CD4-positive, alpha-beta T cell treated with Interferon alpha-2 for 1 hour (primary cell): ENCODE results near the gene SLC4A3.
"Not testable (repeated sequence)": the region's sequence is repeated elsewhere in the genome, so short reads cannot be mapped to it uniquely, and the experiment has no call there.

Experiments used
- DNase-seq, 2 donors: peaks; one replicate each; pipeline ENCODE4 v3.0.0-alpha.2; 2020 to 2022

The SLC4A3 gene

GRCh38 chr2:219648963-219649362 lies 21.5 kb downstream of the SLC4A3 start:
- no peak for DNase-seq

DNA sequence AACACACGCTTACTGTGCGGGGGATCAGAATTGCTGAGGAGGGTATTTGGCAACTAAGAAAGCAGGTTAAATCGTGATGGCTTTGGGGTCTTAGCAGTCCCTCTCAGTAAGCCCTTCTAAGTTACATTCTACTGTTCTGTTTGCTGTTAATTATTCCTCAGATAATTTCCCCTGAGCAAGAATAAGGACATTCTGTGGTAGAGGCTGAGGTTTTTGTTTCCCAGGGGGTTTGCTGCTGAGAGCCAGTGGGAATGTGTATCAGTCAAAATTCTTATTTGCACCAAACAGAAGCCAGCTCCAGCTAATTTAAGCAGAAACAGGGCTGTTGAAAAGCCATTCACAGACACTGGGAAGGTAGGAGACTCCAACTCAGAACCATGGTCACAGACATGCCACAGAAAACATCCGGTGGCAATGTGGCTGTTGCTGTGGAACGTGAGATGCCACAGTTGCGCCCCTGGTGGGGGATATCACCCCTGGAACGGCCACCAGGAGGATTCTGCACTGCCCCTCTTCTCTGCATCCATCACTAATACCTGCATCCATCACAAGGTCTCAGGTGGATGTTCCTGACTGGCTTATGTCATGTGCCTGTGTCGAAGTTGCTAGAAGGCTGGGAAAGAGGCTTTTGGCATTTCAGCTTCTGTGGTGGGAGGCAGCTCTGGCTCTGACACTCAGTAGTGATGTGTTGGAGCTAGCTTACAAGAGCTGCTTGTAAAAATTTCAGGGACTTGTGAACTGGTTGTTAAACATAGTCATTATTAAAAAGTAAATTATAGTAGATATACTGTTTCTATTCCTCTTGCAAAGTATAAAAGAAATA lies 23.2 kb downstream of the SLC4A3 start:
- no peak for DNase-seq

DNA sequence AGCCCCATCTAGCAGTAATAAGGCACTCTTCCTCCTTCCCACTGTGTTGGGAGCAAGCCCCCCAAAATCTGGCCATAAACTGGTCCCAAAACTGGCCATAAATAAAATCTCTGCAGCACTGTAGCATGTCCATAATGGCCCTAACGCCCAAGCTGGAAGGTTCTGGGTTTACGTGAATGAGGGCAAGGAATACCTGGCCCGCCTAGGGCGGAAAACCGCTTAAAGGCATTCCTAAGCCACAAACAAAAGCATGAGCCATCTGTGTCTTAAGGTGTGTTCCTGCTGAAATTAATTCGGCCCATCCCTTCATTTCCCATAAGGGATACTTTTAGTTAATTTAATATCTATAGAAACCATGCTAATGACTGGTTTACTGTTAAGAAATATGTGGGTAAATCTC lies 24.2 kb downstream of the SLC4A3 start:
- not testable (repeated sequence) for DNase-seq

GRCh38 chr2:219656526-219656925 lies 29.1 kb downstream of the SLC4A3 start:
- DNase-seq: no peak

DNA sequence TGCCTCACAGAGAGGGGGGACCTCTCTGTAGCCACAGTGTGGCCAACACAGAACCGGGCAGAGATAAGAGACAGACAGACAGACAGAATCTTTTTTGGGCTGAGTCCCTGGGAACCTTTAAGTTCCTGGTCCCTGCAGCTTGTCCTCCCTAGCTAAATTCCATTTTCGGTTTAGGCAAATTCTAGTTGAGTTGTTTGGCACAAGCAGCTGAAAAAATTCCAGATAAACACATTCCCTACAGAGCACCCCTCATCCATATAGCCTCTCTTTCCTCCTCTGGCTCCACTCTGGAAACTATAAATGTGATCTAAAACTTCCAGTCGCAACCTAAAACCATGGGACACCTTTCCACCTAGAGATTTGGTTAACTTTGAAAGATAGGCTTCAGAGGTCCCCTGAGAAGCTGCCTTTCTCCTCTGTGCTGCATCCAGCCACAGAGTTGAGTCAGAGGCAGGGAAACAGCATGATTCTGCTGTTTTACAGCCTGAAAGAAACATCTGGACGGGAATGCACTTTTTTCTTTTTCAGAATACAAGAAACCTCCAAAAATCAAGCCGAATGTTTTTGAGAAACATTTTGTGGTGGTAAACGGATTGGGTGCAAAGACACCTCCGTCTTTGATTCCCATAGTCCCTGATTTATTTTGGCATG lies 30.9 kb downstream of the SLC4A3 start:
- DNase-seq: no peak

DNA sequence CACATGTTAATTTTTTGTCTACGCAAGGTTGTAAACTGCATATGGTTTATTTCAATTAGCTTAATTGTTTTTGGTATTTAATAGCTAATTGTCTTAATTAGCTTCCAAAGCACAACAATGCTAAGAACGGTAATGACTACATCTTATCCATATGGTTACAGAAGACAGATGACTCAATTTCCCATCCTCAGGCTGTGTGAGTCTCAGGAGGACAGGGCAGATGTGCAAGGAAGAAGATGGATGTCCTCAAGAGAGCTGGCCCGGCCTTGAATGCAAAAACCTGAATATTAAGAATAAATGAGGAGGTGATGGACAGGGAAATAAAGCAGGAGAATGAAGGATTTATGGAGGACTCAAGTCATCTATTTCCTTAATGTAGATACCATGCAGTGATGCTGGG lies 31.4 kb downstream of the SLC4A3 start:
- DNase-seq: no peak

DNA sequence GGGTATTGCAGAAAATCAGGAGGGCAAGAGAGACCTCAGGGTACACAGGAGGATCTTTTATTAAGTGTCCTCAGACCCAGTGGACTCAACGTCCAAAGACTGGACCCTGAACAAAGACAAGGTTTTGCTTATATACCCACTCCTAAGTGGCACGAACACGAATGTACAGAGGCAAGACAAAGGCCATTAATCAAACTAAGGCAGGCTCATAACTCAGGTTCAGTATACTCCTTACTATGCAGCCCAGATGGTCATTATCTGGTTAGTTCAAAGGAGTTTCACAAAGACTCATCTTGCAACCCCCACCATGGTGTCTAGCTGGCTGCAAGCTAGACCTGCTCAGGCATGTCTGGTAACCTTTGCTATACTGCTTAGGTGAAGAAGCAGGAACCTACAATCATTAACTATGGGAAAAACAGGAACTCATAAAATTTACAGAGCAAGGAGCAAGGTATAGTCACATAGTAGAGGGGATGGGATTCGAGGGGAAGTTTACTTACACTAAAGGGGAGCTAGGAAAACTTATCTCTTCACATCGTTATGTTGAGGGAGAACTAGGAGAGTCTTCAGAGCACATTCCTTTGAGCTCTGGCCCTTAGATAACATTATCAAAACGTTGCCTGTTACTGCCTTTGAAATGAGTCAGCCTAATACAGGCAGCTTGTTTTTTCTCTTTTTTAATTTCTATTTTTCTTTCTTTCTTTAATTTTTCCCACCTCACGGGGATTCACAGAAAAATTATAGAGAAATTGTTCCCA lies 33.9 kb downstream of the SLC4A3 start:
- no peak for DNase-seq

DNA sequence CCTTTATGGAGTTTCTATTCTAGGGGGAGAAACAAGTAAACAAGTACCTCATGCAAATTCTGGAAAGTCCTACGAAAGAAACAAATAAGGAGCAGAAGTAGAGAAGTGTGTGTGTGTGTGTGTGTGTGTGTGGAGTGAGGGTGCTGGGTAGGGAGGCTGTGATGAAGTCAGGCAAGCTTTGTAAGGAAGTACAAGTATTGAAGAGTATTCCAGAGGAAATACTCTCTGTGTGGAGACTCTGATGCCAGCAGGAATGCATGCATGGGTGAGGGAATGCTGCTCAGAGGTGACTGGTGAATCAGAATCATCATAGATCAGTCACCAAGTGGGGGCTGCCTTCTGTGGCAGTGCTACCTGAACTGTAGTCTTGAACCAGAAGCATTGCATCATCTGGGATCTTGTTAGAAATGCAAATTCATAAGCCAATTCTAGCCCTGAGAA lies 34.5 kb downstream of the SLC4A3 start:
- no peak for DNase-seq

DNA sequence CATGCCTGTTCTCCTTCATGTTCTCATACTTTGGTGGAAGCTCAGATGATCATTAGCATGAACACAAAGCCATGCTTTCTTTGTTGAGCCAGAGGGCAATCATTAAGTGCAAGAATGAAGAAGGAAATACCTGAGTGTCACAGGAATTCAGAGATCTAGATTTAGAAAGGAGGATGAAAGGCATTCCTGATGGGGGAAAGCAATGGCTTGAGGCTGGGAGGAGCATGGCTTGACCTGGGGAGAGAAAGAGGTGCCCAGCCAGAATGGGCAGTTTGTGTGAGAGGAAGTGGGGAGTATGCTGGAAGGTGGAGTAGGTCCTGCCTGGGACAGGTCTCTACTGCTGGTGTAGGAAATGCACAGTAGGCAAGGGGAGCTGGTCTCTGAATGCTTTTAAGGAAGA lies 35.1 kb downstream of the SLC4A3 start:
- no peak for DNase-seq

GRCh38 chr2:219663116-219663762 lies 35.8 kb downstream of the SLC4A3 start:
- DNase-seq: no peak

DNA sequence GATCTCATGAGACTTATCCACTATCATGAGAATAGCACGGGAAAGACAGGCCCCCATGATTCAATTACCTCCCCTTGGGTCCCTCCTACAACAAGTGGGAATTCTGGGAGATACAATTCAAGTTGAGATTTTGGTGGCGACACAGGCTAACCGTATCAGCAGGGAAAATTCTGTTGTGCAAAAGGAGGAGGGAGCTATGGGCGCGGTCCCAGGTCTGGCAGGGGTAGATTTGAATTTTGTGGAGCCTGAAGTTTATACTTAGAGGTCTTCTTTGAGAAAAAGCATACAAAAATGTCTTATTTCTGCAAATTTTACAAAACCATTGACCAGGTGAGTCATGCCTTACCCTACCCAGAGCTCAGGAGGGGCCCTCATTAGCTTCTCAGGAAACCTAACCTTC lies 36.6 kb downstream of the SLC4A3 start:
- DNase-seq: no peak

- DNase-seq: no peak
Measured at GRCh38 chr2:219664944-219665343, 37.5 kb downstream of the SLC4A3 start.

DNA sequence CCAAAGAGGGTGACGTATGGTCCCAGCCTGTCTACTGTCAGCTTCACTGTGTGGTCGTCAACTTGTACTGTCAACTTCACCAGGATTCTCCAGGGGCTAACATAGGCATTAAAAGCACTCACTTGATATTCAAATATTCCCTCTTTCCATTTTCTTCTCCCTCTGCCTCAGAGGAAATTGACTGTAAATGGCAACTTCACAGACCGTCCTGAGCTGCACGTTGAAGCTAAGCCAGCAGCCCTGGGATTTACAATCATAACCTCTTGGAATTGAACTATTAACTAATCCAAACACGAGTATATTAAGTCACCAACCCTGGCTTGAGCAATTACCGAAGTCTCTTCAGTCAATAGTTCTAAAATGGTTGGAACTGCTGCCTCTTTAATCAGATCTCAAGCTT lies 38.5 kb downstream of the SLC4A3 start:
- no peak for DNase-seq

- DNase-seq: no peak
Measured at GRCh38 chr2:219668316-219668715, 40.9 kb downstream of the SLC4A3 start.

DNA sequence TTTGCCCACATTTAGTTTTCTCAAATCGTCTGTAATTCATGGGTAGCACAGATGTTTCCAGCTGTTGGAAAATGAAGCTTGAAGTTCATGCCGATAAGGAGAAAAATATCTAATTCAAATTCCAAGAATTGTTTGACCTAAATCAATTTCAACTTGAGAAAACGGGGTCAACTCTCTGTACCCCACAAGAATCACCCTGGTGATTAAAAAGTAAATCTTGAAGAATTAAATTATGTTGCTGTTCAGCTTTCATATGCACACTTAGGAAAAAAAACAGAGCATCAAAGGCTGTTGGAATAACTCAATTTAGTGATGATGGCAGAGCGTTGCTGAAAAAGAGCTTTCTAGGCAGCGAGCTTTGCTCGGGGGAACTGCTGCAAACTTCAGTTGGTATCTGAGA lies 43.0 kb downstream of the SLC4A3 start:
- no peak for DNase-seq

DNA sequence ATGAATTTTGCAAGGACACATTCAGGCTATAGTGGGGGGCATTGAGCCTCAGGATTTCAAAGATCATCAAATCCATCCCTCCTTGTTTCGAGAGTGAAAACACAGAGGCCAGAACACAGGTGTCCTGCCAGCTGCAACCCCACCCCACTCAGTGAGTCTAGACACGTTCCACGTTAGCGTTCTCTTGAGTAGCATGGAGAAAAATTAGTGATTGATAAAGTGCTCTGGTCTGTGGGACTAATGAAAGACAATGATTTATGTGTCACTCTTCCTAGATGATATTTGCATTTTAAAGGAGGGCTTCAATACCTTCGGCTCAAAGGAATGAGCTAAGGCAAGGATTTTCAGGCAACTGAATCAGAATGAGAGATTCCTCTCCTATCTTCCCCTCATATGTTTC lies 43.8 kb downstream of the SLC4A3 start:
- no peak for DNase-seq

- no peak for DNase-seq
Measured at GRCh38 chr2:219672406-219672805, 45.0 kb downstream of the SLC4A3 start.

DNA sequence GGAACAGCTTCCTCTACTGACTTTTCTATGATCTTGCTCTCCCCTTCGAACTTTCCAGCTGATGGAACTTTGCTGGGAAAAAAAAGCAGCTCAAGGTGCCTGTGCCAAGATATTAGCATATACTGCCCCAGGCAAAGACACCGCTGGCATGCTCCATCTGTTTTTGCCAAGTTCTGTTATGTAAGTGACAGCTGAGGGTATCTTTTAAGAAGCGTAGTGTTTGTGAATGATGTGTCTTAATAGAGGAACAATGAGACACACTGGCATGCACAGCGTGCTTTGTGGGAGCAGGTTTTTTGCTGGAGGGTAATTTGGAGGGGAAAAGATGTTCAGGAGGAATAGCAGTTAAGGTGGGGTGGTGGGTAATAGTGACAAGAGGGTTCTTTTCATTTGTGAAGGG lies 47.8 kb downstream of the SLC4A3 start:
- no peak for DNase-seq

DNA sequence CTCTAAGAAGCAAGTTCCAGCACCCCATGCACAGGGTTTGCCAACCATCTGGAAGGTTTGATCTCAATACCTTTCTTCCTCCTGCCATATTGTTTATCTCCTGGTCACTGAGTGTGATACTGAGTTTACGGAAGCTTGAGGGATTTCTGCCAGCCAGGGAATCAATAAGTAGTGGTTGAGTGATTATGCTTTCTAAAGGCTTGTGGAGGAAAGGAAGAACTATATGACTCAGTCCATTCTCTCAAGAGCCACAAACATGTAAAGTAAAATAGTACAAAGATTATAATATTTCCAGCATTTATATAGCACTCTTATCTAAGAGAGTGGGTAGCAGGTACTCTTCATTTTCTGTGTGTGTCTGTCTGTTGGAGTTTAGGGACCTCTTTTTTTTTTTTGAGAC lies 49.2 kb downstream of the SLC4A3 start:
- no peak for DNase-seq

- no peak for DNase-seq
Measured at GRCh38 chr2:219679041-219679440, 51.6 kb downstream of the SLC4A3 start.

- DNase-seq: no peak
Measured at GRCh38 chr2:219679571-219679970, 52.1 kb downstream of the SLC4A3 start.

DNA sequence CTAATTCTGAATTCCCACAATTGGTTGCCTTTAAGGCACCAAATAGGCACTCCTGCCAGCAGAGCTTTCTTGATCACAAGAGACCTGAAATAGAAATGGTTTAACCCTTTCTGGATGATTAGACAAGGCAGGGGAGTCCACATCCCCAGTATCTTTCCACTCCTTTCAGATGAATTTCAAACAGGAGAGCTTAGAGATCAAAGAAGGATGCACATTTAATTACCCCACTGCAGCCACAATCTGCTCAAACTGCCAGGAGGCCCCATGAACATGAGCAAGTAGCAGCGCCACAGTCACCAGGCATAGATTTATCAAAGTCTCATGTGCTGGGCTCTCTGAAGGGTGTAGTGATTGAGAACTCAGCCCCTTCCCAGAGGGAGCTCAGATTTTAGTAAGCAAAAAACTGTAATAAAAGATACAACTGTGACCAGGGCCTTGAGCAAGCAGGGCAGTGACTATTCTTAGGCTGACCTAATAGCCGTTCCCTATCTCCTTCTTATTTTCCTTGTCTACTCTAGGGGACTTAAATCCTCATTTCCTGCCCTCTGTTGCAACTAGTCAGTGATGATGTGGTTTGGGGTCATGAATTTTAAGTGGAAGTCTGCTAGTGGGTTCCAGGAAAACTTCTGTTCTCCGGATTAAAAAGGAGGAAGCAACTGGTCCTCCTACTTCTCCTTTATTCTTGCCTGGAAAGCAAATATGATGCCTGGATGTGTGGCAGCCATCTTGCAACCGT lies 53.7 kb downstream of the SLC4A3 start:
- no peak for DNase-seq
